ENCODE measurements around the gene PIP4K2A. TPM values are rescaled to one million over a fixed set of nuclear protein-coding genes. Genes with fewer than 3 reads are reported as not detected.

PIP4K2A gene
- polyA plus RNA-seq, 1 donor, result 15.3 TPM

DNA sequence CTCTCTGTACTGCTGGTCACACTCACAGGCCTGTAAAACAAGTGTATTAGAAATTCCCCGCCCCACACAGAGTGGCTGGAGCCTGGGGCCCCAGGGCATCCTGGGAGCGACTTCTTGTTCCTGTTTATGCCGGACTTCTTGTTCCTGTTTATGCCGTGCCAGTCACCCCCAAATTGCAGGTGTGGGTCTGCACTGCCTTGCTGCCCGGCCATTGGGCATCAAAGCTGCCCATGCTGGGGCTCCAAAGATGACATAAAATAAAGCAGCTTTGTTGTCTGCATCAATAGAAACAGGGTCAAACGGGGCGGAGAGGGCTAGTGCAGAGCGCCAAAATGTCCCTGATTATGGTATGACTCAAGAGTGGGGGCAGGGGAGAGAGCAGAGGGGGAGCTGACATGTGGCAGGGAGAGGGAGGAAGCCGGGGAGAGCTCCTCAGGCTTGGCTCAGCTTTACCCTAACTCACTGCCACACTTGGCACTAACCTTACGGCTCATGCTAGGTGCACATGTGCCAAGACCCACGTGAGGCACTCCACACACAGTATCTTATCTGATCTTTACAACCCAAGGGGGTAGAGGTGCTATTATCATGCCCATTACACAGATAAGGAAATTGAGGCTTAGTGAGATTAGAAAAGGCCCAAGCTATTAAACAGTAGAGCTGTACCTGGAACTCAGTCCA is 98.4 kb downstream of the PIP4K2A start:
- H3K4me3 ChIP-seq (ENCODE audit: low read length), result peak overlapping the region; percentile 45
- H3K4me1 ChIP-seq (ENCODE audit: control insufficient read depth, insufficient read depth, low read length), result peaks cover 3% of the 10 kb centered on the region
- no CpG with 5 or more reads among the region's 11 CpGs for WGBS (ENCODE audit: insufficient coverage, low lambda C conversion rate)
- no peaks in the 10 kb centered on the region for H3K27me3 ChIP-seq (ENCODE audit: control insufficient read depth, insufficient read depth, low read length)
- DNase-seq, result peak; percentile 29 to 36
- H3K9me3 ChIP-seq (ENCODE audit: control insufficient read depth, low read depth, low read length), result no peaks in the 10 kb centered on the region
- H3K36me3 ChIP-seq (ENCODE audit: control insufficient read depth, insufficient read depth, low read length), result no peaks in the 10 kb centered on the region
- H3K27ac ChIP-seq (ENCODE audit: low read length), result peak overlapping the region; percentile 43

DNA sequence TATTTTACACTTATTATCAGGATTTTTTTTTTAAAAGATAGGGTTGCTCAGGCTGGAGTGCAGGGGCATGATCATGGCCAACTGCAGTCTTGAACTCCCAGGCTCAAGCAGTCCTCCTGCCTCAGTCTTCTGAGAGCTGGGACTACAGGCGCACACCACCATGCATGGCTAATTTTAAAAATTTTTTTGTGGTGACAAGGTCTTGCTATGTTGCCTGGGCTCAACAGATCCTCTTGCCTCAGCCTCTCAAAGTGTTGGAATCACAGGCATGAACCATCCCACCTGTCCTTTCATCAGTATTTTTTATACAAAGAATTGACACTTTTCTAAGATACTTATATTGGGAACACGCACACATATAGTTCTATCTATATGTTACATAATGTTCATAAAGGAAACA is 99.3 kb downstream of the PIP4K2A start:
- H3K9me3 ChIP-seq (ENCODE audit: control insufficient read depth, low read depth, low read length), result no peaks in the 10 kb centered on the region
- H3K4me1 ChIP-seq (ENCODE audit: control insufficient read depth, insufficient read depth, low read length), result peaks cover 3% of the 10 kb centered on the region
- no peak for DNase-seq
- WGBS (ENCODE audit: insufficient coverage, low lambda C conversion rate), result 100% methylated on average over 1 of the region's 2 CpGs
- no peaks in the 10 kb centered on the region for H3K36me3 ChIP-seq (ENCODE audit: control insufficient read depth, insufficient read depth, low read length)
- no peaks in the 10 kb centered on the region for H3K27me3 ChIP-seq (ENCODE audit: control insufficient read depth, insufficient read depth, low read length)
- H3K4me3 ChIP-seq (ENCODE audit: low read length), result no peak overlapping the region
- H3K27ac ChIP-seq (ENCODE audit: low read length), result no peak overlapping the region

- Histone ChIP-seq H3K36me3 (ENCODE audit: control insufficient read depth, insufficient read depth, low read length) (peaks cover 6% of the 10 kb centered on the region), H3K4me1 (ENCODE audit: control insufficient read depth, insufficient read depth, low read length) (peaks cover 3% of the 10 kb centered on the region), H3K4me3 (ENCODE audit: low read length) (no peak overlapping the region), H3K27ac (ENCODE audit: low read length) (no peak overlapping the region), H3K9me3 (ENCODE audit: control insufficient read depth, low read depth, low read length) (no peaks in the 10 kb centered on the region), H3K27me3 (ENCODE audit: control insufficient read depth, insufficient read depth, low read length) (no peaks in the 10 kb centered on the region)
- 92% methylated on average over 2 of the region's 6 CpGs for WGBS (ENCODE audit: insufficient coverage, low lambda C conversion rate)
- no peak for DNase-seq
These were observed 101.4 kb downstream of the PIP4K2A start for GRCh38 chr10:22613011-22613410.

- no CpG with 5 or more reads among the region's 10 CpGs for WGBS (ENCODE audit: insufficient coverage, low lambda C conversion rate)
- H3K4me3 ChIP-seq (ENCODE audit: low read length), result no peak overlapping the region
- no peak for DNase-seq
- no peak overlapping the region for H3K27ac ChIP-seq (ENCODE audit: low read length)
- H3K27me3 ChIP-seq (ENCODE audit: control insufficient read depth, insufficient read depth, low read length), result no peaks in the 10 kb centered on the region
- H3K36me3 ChIP-seq (ENCODE audit: control insufficient read depth, insufficient read depth, low read length), result peaks cover 10% of the 10 kb centered on the region
- H3K9me3 ChIP-seq (ENCODE audit: control insufficient read depth, low read depth, low read length), result no peaks in the 10 kb centered on the region
- peaks cover 3% of the 10 kb centered on the region for H3K4me1 ChIP-seq (ENCODE audit: control insufficient read depth, insufficient read depth, low read length)
These were observed 102.1 kb downstream of the PIP4K2A start for GRCh38 chr10:22612318-22612717.

DNA sequence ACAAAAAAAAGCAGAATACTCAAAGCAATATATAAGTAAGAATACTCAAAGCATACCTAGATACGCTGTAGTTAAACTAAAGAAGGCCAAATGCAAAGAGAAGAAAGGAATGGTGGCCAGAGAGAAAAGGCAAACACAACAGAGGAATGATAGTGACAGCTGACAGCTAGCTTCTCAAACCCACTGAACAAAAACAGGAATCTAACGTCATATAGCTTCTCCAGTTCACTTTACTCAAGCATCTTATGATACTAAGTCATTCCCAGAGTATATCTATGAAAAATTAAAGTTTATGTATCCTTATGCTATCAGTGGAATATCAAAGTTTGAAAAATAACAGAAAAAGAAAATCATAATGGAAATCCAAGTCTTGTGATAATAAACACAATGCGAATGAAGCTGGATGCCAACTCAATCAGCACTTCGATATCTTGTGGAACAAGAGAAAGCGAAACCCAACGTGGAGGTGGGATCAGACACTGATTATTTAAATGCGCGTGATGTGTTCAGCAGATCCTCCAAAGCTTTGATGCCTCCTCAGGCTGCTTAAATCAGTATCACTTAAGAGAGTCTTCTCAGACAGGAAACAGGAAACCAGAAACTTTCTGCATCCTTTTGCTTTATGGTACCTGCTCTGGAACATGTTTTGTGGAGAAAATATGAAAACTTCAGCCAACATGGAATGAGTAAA is 102.8 kb downstream of the PIP4K2A start:
- DNase-seq, result no peak
- H3K27ac ChIP-seq (ENCODE audit: low read length), result no peak overlapping the region
- H3K4me3 ChIP-seq (ENCODE audit: low read length), result no peak overlapping the region
- H3K9me3 ChIP-seq (ENCODE audit: control insufficient read depth, low read depth, low read length), result no peaks in the 10 kb centered on the region
- H3K36me3 ChIP-seq (ENCODE audit: control insufficient read depth, insufficient read depth, low read length), result peaks cover 10% of the 10 kb centered on the region
- 90% methylated on average over 5 of the region's 8 CpGs for WGBS (ENCODE audit: insufficient coverage, low lambda C conversion rate)
- peaks cover 3% of the 10 kb centered on the region for H3K4me1 ChIP-seq (ENCODE audit: control insufficient read depth, insufficient read depth, low read length)
- no peaks in the 10 kb centered on the region for H3K27me3 ChIP-seq (ENCODE audit: control insufficient read depth, insufficient read depth, low read length)

DNA sequence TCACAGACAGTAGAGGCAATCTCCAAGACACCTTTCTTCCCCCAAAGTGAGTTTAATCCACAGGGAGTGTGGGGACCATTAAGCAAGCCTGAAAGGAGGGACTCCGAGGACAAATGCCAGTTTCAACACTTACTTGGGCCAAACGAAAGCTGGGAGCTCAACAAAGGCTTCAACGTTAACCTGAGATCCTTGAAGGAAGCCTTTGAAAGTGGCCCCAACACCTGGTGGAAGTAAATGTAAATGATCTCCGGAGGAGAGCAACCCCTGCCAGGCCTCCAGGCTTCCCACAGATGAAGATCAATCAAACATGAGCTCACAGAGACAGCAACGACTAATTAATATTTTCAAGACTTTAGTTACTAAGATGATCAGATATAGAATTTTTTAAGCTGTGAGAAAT is 103.8 kb downstream of the PIP4K2A start:
- no peaks in the 10 kb centered on the region for H3K27me3 ChIP-seq (ENCODE audit: control insufficient read depth, insufficient read depth, low read length)
- H3K27ac ChIP-seq (ENCODE audit: low read length), result no peak overlapping the region
- no peaks in the 10 kb centered on the region for H3K9me3 ChIP-seq (ENCODE audit: control insufficient read depth, low read depth, low read length)
- H3K4me1 ChIP-seq (ENCODE audit: control insufficient read depth, insufficient read depth, low read length), result no peaks in the 10 kb centered on the region
- DNase-seq, result no peak
- 100% methylated on average over 1 of the region's 5 CpGs for WGBS (ENCODE audit: insufficient coverage, low lambda C conversion rate)
- H3K36me3 ChIP-seq (ENCODE audit: control insufficient read depth, insufficient read depth, low read length), result peaks cover 10% of the 10 kb centered on the region
- H3K4me3 ChIP-seq (ENCODE audit: low read length), result no peak overlapping the region

DNA sequence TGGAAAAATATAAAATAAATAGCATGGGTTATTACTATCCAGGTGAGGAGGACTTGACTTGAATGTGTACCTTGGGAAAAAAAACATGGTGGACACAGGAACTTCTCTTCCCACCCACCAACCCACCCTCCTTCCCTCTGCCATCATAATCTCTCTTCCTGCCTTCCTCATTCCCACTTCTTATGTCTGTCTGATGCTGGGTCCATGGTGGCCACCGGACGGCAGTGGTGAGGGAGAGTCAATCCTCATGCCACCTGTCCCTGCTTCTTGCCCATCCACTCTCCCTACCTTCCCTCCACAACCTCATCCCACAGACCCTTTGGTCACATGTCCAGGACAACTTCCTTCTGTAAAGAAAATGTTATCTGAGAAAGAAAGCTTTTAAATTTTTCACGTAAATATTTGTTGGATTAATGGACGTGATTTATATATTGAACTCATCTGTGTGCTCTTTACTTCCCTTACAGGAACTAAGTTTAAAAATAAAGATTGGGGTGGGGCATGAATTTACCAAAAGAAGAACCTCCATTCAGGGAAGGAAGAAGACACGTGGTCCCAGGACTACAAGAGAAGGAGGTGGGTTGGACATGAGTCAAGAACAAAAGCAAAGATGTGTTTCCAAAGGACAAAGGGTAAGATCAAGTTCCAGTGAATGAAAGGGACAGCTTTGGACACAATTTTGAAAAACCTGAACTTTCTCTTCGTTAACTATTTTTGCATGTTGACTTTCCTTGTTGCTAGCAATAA is 104.5 kb downstream of the PIP4K2A start:
- H3K36me3 ChIP-seq (ENCODE audit: control insufficient read depth, insufficient read depth, low read length), result peaks cover 10% of the 10 kb centered on the region
- no peak overlapping the region for H3K4me3 ChIP-seq (ENCODE audit: low read length)
- no peaks in the 10 kb centered on the region for H3K4me1 ChIP-seq (ENCODE audit: control insufficient read depth, insufficient read depth, low read length)
- H3K9me3 ChIP-seq (ENCODE audit: control insufficient read depth, low read depth, low read length), result no peaks in the 10 kb centered on the region
- no peak for DNase-seq
- WGBS (ENCODE audit: insufficient coverage, low lambda C conversion rate), result 50% methylated on average over 2 of the region's 6 CpGs
- no peaks in the 10 kb centered on the region for H3K27me3 ChIP-seq (ENCODE audit: control insufficient read depth, insufficient read depth, low read length)
- no peak overlapping the region for H3K27ac ChIP-seq (ENCODE audit: low read length)

GRCh38 chr10:22609251-22609650 is 105.1 kb downstream of the PIP4K2A start:
- DNase-seq, result no peak
- H3K9me3 ChIP-seq (ENCODE audit: control insufficient read depth, low read depth, low read length), result no peaks in the 10 kb centered on the region
- H3K4me1 ChIP-seq (ENCODE audit: control insufficient read depth, insufficient read depth, low read length), result no peaks in the 10 kb centered on the region
- peaks cover 10% of the 10 kb centered on the region for H3K36me3 ChIP-seq (ENCODE audit: control insufficient read depth, insufficient read depth, low read length)
- no CpG with 5 or more reads among the region's 2 CpGs for WGBS (ENCODE audit: insufficient coverage, low lambda C conversion rate)
- no peaks in the 10 kb centered on the region for H3K27me3 ChIP-seq (ENCODE audit: control insufficient read depth, insufficient read depth, low read length)
- H3K27ac ChIP-seq (ENCODE audit: low read length), result no peak overlapping the region
- H3K4me3 ChIP-seq (ENCODE audit: low read length), result no peak overlapping the region

GRCh38 chr10:22607261-22607660 is 107.1 kb downstream of the PIP4K2A start:
- Histone ChIP-seq H3K9me3 (ENCODE audit: control insufficient read depth, low read depth, low read length) (no peaks in the 10 kb centered on the region), H3K27me3 (ENCODE audit: control insufficient read depth, insufficient read depth, low read length) (no peaks in the 10 kb centered on the region), H3K27ac (ENCODE audit: low read length) (no peak overlapping the region), H3K36me3 (ENCODE audit: control insufficient read depth, insufficient read depth, low read length) (peaks cover 10% of the 10 kb centered on the region), H3K4me3 (ENCODE audit: low read length) (no peak overlapping the region), H3K4me1 (ENCODE audit: control insufficient read depth, insufficient read depth, low read length) (no peaks in the 10 kb centered on the region)
- no peak for DNase-seq
- WGBS (ENCODE audit: insufficient coverage, low lambda C conversion rate), result no CpG with 5 or more reads among the region's 3 CpGs

DNA sequence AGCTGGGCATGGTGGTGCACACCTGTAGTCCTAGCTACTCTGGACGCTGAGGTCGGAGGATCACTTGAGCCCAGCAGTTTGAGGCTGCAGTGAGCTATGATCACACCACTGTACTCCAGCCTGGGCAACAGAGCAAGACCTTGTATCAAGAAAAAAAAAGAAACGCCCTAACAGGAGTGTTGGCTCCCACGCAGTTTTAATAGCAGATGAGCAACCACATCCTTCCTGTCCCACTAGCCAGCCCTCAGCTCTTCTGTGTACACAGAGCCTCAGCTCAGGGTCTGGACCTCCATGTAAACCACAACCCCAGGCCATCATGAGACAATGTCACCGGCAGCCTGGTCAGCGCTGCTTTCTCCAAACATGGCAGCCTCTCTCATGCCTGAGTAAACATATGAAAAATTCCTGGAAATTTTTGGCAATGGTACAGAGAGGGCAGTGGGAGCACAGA is 108.2 kb downstream of the PIP4K2A start:
- WGBS (ENCODE audit: insufficient coverage, low lambda C conversion rate), result no CpG with 5 or more reads among the region's 6 CpGs
- Histone ChIP-seq H3K4me3 (ENCODE audit: low read length) (no peak overlapping the region), H3K9me3 (ENCODE audit: control insufficient read depth, low read depth, low read length) (no peaks in the 10 kb centered on the region), H3K27ac (ENCODE audit: low read length) (no peak overlapping the region), H3K4me1 (ENCODE audit: control insufficient read depth, insufficient read depth, low read length) (no peaks in the 10 kb centered on the region), H3K36me3 (ENCODE audit: control insufficient read depth, insufficient read depth, low read length) (peaks cover 11% of the 10 kb centered on the region), H3K27me3 (ENCODE audit: control insufficient read depth, insufficient read depth, low read length) (no peaks in the 10 kb centered on the region)
- peak in 1 of 2 donors; percentile 17 for DNase-seq

Measured in large intestine (tissue), 3 donors.